Measurements from ENCODE around the gene CRELD2.

DNA sequence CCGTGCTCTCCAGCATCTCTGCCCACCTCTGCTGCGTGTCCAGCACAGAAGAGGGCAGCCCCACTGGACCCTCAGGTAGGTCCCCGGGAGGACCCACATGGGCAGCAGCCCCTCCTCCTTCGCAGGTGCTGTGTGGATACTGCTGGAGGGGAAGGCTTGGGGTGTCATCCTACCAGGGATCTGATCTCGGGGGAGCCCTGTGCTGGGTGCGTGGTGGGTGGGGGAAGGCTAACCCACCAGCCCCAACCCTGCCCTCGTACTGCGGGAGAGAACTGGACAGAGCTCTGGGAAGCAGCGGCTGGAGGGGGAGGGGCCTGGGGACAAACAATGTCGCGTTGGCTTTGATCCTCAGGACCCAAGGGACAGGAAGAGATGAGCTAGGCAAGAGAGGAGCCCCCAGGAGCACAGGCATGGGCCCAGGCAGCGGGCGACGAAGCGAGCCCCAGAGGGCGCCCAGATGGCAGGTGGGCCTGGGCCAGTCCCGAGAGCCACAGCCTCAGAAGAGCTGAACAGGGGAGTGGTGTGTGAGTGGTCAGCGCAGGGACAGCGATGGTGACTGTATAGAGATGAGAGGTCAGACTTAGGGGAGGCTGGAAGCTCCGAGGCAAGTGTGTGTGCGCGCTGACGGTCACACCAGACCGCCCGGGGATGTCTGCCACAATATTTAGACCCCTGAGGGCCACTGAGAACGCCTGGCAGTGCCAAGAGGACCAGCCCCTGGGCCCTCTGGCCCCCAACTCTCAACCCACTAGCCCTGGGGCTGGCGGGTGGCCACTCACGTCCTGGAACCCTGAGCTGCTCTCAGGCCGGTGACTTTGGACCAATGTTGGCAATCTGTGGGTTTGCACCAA lies 40.7 kb downstream of the CRELD2 start:
- TF ChIP-seq TAF1 (CRISPR knock-in tag; IDR thresholded peaks at IDR 0.05) (peak; percentile 45; the same call in 1 of the 2 replicates), ZNF333 (CRISPR knock-in tag; IDR thresholded peaks at IDR 0.05; ENCODE audit: borderline replicate concordance) (no peak), JUND (CRISPR knock-in tag; IDR thresholded peaks at IDR 0.05) (no peak), ZNF550 (CRISPR knock-in tag; IDR thresholded peaks at IDR 0.05; ENCODE audit: borderline replicate concordance) (no peak)

Data from HepG2 (cell line).